Activated naive CD8-positive, alpha-beta T cell treated with anti-CD3 and anti-CD28 coated beads, Interleukin-2, amount 50 U/mL, for 16 hours (primary cell): Measurements from ENCODE around the gene PLEKHG2.

Source experiments
- DNase-seq: peaks from one replicate; pipeline ENCODE4 v3.0.0-alpha.2; 2020; ENCODE audit warnings: low read depth, low spot score

The PLEKHG2 gene

DNA sequence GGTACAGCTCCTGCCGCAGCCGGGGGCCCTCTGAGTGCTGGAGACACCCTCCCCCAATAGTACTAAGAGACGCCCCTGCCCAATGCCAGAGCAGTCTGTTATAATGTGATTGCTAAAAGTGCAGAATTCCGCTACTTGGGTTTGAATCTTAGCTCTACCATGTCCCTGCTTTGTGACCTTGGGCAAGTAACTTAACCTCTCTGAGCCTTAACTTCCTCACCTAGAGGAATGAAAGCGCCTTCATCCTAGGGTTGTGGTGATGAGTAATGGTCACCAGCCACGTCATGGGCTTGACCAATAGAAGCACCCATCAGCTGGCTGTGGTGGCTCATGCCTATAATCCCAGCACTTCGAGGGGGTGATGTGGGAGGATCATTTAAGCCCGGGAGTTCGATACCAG, 6.5 kb downstream of the PLEKHG2 start:
- DNase-seq = no peak

DNA sequence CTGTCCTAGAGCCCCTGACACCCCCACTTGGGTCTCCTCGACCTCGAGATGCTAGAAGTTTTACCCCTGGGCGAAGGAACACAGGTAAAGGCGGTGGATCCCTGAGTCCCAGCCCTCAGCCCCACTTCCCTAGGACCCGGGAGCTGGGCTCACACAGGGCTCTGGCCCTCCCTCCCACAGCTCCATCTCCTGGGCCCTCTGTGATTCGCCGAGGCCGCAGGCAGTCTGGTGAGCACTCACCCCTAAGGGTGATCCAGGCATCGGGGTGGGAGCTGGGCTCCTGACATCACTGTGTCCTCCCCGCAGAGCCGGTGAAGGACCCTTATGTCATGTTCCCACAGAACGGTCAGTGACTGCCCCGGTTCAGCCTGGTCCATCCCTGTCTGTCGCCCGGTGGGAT, 8.3 kb downstream of the PLEKHG2 start:
- no peak for DNase-seq

GRCh38 chr19:39422020-39422419, 9.6 kb downstream of the PLEKHG2 start:
- DNase-seq = no peak

- DNase-seq = no peak
Measured at GRCh38 chr19:39423258-39424086, 11.0 kb downstream of the PLEKHG2 start.

GRCh38 chr19:39424934-39425333, 12.5 kb downstream of the PLEKHG2 start:
- DNase-seq = no peak

DNA sequence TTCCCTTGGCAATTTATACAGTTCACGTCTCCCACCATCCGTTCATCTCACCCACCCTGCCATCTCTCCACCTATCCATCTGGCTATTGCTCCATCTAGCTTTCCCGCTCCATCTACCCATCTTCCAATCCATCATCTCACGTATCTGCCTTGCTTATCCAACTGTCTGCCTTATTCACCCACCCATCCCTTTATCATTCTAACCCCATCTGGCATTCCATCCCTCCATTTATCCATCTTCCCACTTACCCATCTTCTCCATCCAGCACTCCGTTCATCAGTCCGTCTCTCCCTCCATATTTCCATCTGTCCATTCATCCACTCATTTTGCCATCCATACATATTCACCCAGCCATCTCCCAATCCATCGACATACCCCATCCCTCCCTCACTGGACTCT, 13.3 kb downstream of the PLEKHG2 start:
- no peak for DNase-seq

GRCh38 chr19:39426170-39426569, 13.7 kb downstream of the PLEKHG2 start:
- no peak for DNase-seq

- no peak for DNase-seq
Measured at GRCh38 chr19:39427707-39428106, 15.2 kb downstream of the PLEKHG2 start.

DNA sequence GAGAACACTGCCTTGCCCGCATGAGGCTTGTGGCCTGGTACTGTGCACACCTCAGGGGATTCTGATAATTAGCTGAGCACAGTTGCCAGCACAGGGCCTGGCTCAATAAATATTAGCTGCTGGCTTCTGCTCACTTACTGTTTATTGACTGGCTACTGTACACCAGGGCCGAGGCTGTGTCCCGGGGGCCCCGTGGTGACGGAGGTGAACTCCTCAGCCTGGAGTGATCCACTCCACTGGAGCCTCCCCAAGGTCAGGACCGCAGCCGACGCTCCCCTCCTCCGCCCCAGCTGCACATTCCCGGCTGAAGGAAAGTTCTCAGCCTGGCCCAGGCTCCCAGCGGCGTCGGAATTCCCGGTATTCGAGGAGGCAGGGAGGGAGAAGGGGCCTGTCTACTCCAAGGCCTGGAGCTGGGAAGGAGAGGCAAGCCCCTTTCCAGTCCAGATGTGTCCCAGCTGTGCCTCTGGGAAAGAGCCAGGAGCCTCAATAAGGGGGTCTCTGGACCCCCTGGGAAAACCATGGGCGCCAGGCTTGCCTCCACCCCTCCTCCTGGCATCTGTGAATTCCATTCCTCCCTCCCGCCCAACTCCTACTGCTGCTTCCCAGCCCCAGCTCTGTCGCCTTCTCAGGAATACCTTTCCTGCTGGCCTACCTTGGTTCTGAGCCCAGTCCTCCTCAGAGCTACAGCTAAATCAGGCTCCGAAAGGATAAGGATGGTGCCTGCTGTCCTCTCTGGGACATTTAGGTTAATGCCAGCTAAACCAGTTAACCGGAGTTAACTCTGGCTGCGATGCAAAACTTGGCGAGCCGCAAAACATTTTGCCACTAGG, 16.0 kb downstream of the PLEKHG2 start:
- DNase-seq = no peak

GRCh38 chr19:39430675-39431593, 18.5 kb downstream of the PLEKHG2 start:
- DNase-seq = no peak

DNA sequence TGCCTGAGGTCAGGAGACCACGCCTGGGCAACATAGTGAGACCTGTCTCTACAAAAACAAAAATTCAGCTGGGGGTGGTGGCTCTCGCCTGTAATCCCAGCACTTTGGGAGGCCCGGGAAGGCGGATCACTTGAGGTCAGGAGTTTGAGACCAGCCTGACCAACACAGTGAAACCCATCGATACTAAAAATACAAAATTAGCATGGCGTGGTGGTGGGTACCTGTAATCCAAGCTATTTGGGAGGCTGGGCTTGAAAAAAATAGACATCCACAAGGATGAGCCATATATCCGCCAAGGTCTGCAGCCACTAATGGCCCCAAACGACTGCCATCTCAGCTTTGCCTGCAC, 20.2 kb downstream of the PLEKHG2 start:
- DNase-seq = no peak

DNA sequence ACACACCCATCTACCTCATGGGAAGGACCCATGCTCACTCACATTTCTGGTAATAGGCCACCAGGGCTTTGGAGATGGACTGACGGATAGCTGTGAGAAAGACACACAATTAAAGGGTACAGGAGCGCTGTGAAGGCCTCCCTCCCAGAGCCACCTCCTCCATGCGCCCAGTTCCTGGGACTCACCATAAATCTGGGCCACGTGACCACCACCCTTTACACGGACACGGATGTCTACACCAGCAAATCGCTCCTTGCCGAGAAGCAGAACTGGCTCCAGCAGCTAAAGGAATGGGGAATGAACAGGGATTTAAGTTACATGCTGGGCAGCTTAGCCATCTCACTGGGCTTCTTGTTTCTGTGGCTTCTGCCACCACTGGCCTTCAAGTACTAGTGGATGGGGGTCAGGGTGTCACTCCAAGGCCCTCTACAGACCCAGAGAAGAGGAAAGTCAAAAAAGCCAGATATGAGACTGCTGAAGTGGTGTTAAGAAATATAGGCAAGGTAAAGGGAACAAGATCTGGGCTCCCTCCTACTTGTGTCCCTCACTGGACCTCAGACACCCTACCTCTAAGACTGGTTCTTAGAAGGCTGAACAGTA, 21.1 kb downstream of the PLEKHG2 start:
- DNase-seq = no peak

- DNase-seq = no peak
Measured at GRCh38 chr19:39434123-39435076, 21.9 kb downstream of the PLEKHG2 start.

- peak; percentile 99 for DNase-seq
Measured at GRCh38 chr19:39435499-39436349, 23.3 kb downstream of the PLEKHG2 start, which contains the start of gene RPS16. RPS16 (minus strand) TSS chr19:39435949; CDS start chr19:39435895, 54 bp downstream.

DNA sequence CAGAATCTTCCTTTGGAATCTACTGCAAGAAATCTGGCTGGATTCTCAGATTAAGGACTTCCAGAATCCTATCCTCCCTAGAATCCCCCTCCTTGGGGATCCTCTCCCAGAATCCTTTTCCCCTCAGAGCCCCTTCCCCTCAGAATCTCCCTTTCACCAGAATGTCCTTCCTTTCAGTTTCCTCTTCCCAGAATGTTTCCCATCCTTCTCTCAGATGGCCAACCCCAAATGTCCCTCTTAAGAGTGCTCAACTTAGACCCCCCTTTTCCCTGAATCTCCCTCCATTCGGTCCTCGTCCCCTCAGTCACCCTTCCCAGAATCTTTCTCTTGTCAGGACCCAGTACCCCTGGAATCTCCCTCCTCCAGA, 23.9 kb downstream of the PLEKHG2 start:
- DNase-seq = no peak

DNA sequence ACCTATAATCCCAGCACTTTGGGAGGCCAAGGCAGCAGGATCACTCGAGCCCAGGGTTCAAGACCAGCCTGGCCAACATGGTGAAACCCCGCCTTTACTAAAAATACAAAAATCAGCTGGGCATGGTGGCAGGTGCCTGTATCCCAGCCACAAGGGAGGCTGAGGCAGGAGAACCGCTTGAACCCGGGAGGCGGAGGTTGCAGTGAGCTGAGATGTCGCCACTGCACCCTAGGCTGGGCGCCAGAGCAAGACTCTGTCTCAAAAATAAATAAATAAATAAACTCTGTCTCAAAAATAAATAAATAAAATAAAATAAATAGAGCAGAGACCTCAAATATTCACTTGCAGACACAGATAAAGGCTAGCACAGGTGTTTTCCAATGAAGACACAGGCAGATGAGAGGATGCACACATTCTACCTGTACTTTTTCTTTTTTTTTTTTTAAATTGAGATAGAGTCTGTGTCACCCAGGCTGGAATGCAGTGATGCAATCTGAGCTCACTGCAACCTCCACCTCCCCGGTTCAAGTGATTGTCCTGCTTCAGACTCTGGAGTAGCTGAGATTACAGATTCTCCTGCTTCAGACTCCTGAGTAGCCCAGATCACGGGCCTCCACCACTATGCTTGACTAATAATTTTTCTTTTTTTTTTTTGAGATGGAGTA, 25.9 kb downstream of the PLEKHG2 start:
- DNase-seq = no peak

DNA sequence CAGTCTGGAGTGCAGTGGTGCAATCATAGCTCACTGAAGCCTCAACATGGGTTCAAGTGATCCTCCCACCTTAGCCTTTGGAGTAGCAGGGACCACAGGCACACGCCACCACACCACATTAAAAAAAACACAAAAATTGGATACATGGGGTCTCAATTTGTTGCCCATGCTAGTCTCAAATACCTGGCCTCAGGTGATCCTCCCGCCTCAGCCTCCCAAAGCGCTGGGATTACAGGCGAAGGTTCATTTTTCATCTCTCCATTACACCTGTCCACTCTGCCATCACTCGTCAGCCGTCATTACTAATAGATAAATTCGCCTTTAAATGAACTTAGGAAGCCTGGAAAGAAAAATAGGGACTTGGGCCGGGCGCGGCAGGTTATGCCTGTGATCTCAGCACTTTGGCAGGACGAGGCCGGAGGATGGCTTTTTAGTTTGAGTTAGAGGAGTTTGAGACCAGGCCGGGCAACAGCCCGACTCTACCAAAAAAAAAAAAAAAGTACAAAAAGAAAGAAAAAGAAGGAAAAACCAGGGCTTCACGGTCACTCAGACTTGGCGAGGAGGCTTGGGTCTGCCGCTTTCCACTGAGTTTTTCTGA, 32.2 kb downstream of the PLEKHG2 start:
- no peak for DNase-seq
